Subcutaneous abdominal adipose tissue (tissue), 5 donors: ENCODE measurements around the gene FOSB.

Experiments used
- H3K27ac ChIP-seq: one replicate; pipeline ENCODE4 v1.7.0; 2013; ENCODE audit warnings: low read depth, mild to moderate bottlenecking, inconsistent platforms, low read length, moderate library complexity
- H3K27me3 ChIP-seq, 5 donors: one replicate each; pipeline ENCODE4 v1.7.0; 2013; ENCODE audit warnings: low read length in 5 of 5, inconsistent platforms in 1 of 5; ENCODE audit not compliant: control insufficient read depth in 5 of 5, insufficient read depth in 4 of 5
- H3K36me3 ChIP-seq, 5 donors: one replicate each; pipeline ENCODE4 v1.7.0; 2013; ENCODE audit warnings: low read length in 5 of 5; ENCODE audit not compliant: control insufficient read depth in 5 of 5, insufficient read depth in 5 of 5
- H3K4me1 ChIP-seq, 5 donors: one replicate each; pipeline ENCODE4 v1.7.0; 2013; ENCODE audit warnings: low read length in 5 of 5, mild to moderate bottlenecking in 3 of 5, moderate library complexity in 1 of 5; ENCODE audit not compliant: control insufficient read depth in 5 of 5, insufficient read depth in 5 of 5
- H3K4me3 ChIP-seq, 5 donors: one replicate each; pipeline ENCODE4 v1.7.0; 2013; ENCODE audit warnings: low read length in 5 of 5, low read depth in 1 of 5
- H3K9ac ChIP-seq, 5 donors: one replicate each; pipeline ENCODE4 v1.7.0; 2013; ENCODE audit warnings: low read length in 5 of 5, mild to moderate bottlenecking in 4 of 5, moderate library complexity in 3 of 5
- H3K9me3 ChIP-seq, 5 donors: one replicate each; pipeline ENCODE4 v1.7.0; 2013; ENCODE audit warnings: low read length in 5 of 5; ENCODE audit not compliant: control insufficient read depth in 5 of 5
- donor health status: healthy.
- donor health status: healthy.
- donor health status: healthy.
- donor health status: healthy.
- donor health status: healthy.

FOSB gene

DNA sequence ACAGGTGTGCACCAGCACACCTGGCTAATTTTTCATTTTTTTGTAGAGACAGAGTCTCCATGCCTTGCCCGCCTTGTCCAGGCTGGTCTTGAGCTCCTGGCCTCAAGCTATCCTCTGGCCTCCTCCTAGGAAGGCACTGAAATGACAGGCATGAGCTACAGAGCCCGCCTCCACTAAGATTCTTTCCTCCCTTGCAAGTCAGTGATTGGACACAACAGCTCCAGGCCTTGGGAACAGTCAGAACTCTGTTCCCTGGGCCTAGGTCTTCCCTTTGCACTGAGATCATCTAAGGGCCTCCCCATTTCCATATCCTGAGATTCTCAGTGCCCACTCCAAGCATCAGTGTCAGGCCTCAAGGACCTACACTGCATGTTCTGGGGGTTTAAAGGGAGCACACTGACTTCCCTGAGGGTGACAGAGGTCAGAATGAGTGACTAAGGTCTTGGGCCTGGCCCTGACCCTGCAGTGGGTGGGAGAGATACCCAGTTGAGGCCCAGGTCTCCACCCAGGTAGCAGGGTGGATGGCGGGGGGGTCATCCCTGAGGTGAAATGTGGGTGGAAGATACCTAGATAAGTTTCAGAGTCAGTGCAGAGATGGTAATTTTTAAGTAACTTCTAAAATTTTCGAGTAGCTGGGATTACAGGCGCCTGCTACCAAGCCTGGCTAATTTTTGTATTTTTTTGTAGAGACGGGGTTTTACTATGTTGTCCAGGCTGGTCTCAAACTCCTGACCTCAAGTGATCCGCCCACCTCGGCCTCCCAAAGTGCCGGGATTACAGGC, 26.7 kb upstream of the FOSB start:
- Histone ChIP-seq H3K9ac (no peak overlapping the region), H3K36me3 (no peaks in the 10 kb centered on the region), H3K4me1 (peaks cover 4 to 34% (median 33%) of the 10 kb centered on the region in 5 donors), H3K27me3 (no peaks in the 10 kb centered on the region), H3K27ac (peak overlapping the region; percentile 84), H3K4me3 (peak overlapping the region in 1 of 5 donors; percentile 67), H3K9me3 (no peaks in the 10 kb centered on the region)

DNA sequence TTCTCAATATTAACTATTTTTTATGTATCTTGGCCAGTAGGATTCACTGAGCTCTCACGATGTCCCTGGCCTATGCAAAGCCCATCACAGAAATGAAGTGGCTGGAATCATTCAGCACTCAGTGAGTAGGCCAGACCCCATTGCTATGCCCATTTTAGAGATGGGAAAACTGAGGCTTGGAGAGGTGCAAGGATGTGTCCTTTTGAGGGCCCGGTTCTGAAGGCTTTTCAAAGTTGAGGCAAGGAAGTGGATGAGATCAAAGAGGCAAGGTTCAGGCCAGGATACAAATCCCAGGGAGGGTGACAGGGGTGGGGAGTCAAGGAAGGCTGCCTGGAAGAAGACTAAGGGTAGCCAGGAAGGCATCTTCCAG, 25.4 kb upstream of the FOSB start:
- Histone ChIP-seq H3K9ac (no peak overlapping the region), H3K36me3 (no peaks in the 10 kb centered on the region), H3K27ac (peak overlapping the region; percentile 92), H3K4me1 (peaks cover 4 to 34% (median 33%) of the 10 kb centered on the region in 5 donors), H3K9me3 (no peaks in the 10 kb centered on the region), H3K4me3 (no peak overlapping the region), H3K27me3 (no peaks in the 10 kb centered on the region)

DNA sequence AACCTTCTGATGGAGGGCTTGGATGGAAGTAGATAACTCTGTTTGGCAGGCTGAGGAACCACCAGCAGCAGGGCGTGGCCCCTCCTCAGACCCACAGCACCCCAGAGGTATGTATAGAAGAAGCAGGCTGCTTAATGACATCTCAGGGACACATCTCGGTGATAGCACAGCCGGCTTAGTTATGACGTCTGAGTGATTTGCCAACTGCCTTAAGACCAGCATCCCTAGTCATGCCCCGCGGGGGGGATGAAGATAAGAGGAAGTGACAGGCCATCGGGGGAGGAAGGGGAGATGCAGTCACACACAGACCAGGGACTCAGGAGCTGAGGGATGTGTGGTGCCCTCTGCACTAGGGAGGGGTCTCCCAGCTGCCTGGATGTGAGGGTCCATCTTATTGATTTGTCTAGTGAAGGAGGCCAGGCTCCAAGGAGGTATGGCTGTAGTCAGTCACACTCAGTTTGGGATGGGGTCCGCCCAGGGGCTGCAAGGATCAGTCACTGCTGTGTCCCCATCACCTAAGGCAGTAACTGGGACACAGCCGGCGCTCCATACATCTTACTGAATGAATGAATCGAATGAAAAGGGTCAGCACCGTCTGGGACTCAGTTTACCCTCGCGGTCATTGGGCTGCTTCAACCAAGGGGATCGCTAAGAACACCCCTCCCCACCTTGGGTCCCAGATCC, 24.9 kb upstream of the FOSB start:
- H3K36me3 ChIP-seq, result no peaks in the 10 kb centered on the region
- H3K4me3 ChIP-seq, result peak overlapping the region; percentile 30 to 77 (median 55)
- peak overlapping the region in 2 of 5 donors; percentile 33 to 80 for H3K9ac ChIP-seq
- H3K27me3 ChIP-seq, result no peaks in the 10 kb centered on the region
- H3K27ac ChIP-seq, result peak overlapping the region; percentile 92
- no peaks in the 10 kb centered on the region for H3K9me3 ChIP-seq
- H3K4me1 ChIP-seq, result peaks cover 4 to 34% (median 33%) of the 10 kb centered on the region in 5 donors

DNA sequence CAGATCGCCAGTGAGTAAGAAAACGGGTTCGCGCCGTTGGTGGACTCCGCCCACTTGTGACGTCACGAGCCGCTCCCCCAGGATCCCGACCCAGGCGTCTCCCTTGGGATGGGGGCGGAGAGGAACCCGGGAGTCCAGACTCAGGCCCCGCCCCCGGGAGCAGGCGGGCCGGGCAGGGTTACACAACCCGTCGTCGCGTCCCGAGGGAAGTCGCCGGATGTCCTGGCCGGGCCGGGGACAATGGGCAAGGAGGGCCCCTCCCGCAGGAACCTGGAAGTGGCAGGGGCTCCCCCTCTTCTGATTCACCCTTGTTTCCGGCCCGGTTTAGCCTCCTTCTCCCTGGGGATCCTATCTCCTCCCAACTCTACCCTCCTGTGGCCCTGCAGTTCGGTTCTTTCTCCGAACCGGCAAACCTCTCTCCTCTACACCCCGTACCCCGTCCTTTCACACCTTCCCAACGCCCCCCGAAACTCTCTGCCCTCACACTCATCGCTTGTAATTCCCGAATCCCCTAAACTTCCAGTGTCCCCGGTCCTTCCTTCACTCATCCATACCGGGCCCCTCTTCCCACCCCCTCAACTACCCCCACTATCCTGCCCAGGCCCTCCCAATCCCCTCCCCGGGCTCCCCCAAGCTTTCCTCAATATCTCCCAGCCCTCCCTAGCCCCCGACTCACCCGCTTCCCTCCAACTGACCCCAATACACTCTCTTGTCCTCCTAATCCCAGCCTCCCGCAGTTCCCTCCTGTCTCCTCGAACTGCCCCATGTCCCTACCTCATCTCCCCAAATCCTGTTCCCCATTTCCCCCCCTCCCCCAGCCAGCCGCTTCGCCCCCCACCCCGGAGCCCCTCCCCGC, 24.1 kb upstream of the FOSB start:
- Histone ChIP-seq H3K9ac (peak overlapping the region; percentile 63 to 85 (median 68)), H3K9me3 (no peaks in the 10 kb centered on the region), H3K27me3 (no peaks in the 10 kb centered on the region), H3K4me3 (peak overlapping the region; percentile 55 to 79 (median 66)), H3K4me1 (peaks cover 4 to 34% (median 33%) of the 10 kb centered on the region in 5 donors), H3K36me3 (no peaks in the 10 kb centered on the region), H3K27ac (peak overlapping the region; percentile 92)

DNA sequence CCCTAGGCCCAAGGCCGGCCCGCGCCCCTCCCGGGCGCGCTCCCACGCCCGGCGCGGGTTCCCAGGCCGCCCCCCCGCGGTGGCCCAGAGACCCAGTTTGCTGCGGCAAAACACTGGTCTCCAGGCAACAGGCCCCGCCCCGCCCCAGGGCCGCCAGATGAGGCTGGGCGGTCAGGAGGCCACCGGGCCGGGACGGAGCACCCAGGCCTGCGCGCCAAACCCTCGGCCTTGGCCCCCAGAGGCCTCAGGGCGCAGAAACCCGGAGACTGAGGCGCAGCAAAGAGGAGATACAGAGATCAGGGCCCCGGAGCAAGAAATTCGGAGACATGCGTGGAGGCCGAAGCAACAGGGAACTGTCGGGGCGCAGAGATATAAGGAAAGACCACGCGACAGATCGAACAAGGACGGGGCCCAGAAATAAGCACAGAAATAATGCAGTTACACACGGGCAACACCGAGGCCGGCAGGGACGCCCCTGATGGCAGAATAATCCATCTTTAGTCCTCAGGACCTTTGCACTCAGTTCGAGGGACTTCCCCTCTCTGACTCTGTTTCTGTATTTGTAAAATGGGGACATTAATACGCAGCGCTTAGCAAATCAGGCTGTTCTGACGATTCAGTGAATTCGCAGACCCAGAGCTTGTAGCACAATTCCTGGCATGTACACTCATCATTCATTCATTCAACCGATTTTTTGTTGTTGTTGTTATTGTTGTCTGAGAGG, 23.3 kb upstream of the FOSB start:
- H3K9me3 ChIP-seq, result no peaks in the 10 kb centered on the region
- peaks cover 4 to 37% (median 33%) of the 10 kb centered on the region in 5 donors for H3K4me1 ChIP-seq
- H3K9ac ChIP-seq, result peak overlapping the region in 4 of 5 donors; percentile 45 to 69 (median 62)
- peak overlapping the region; percentile 41 to 70 (median 59) for H3K4me3 ChIP-seq
- no peaks in the 10 kb centered on the region for H3K27me3 ChIP-seq
- no peaks in the 10 kb centered on the region for H3K36me3 ChIP-seq
- H3K27ac ChIP-seq, result peak overlapping the region; percentile 92

DNA sequence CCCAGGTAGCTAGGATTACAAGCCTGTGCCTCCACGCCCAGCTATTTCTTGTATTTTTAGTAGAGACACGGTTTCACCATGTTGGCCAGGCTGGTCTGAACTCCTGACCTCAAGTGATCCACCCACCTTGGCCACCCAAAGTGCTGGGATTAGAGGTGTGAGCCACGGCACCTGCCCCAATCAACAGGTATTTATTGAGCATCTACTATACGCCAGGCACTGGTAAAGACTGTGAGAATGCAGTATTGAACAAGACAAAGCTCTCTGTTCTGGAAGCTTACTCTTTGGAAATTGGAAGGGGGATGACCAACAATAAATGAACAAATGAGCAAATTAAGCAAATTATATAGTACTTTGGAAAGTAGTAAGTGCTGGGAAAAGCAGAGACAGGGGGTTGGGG, 22.7 kb upstream of the FOSB start:
- Histone ChIP-seq H3K9me3 (no peaks in the 10 kb centered on the region), H3K9ac (no peak overlapping the region), H3K36me3 (no peaks in the 10 kb centered on the region), H3K4me1 (peaks cover 4 to 39% (median 35%) of the 10 kb centered on the region in 5 donors), H3K4me3 (peak overlapping the region in 1 of 5 donors; percentile 70), H3K27me3 (no peaks in the 10 kb centered on the region), H3K27ac (peak overlapping the region; percentile 92)

DNA sequence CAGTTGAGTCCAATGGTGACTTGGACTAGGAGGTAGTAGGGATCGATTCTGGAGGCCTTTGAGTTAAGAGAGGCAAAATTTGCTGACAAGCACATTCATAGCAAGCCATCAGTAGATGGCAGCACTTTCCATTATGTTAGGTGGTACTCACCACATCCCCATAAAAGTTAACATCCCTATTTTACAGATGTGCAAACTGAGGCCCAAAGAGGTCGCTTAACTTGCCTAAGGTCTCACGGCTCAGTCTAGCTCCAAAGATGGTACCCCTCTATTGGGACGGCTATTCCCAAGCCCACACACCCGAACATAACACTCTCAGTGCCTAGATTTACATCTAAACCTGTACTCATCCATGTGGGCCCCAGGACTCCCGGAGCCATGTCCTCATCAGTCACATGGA, 21.5 kb upstream of the FOSB start:
- H3K9ac ChIP-seq, result no peak overlapping the region
- H3K4me3 ChIP-seq, result no peak overlapping the region
- no peaks in the 10 kb centered on the region for H3K36me3 ChIP-seq
- no peak overlapping the region for H3K27ac ChIP-seq
- no peaks in the 10 kb centered on the region for H3K9me3 ChIP-seq
- no peaks in the 10 kb centered on the region for H3K27me3 ChIP-seq
- H3K4me1 ChIP-seq, result peaks cover 4 to 39% (median 36%) of the 10 kb centered on the region in 5 donors

DNA sequence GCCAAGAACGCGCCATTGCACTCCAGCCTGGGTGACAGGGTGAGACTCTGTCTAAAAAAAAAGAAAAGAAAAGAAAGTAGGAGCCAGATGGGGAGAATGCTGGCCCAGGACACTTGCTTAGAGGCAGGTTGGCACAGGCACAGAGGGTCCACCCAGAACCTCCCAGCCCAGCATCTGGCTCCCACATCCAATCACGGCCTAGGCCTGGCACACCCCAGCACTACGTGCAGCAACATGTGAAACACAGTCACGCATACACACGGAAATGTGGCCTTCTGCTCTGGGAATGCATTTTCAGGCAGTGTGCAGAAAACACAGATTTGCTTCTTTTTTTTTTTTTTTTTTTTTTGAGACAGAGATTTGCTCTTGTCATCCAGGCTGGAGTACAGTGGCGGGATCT, 20.9 kb upstream of the FOSB start:
- Histone ChIP-seq H3K4me3 (no peak overlapping the region), H3K27ac (no peak overlapping the region), H3K27me3 (no peaks in the 10 kb centered on the region), H3K9me3 (no peaks in the 10 kb centered on the region), H3K9ac (no peak overlapping the region), H3K36me3 (no peaks in the 10 kb centered on the region), H3K4me1 (peaks cover 4 to 46% (median 43%) of the 10 kb centered on the region in 5 donors)

DNA sequence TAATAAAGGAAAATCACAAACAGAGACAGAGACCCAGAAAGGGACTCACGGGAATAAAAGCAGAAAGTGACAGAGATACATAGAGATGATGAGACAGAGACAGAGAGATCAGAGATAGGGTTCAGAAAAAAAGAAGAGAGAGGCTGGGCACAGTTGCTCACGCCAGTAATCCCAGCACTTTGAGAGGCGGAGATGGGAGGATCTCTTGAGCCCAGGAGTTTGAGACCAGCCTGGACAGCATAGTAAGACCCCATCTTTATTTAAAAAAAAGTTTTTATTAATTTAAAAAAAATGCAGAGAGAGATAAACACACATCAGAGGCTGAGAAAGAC, 19.4 kb upstream of the FOSB start:
- no peak overlapping the region for H3K4me3 ChIP-seq
- H3K9ac ChIP-seq, result no peak overlapping the region
- no peaks in the 10 kb centered on the region for H3K9me3 ChIP-seq
- H3K4me1 ChIP-seq, result peaks cover 4 to 35% (median 31%) of the 10 kb centered on the region in 5 donors
- H3K36me3 ChIP-seq, result no peaks in the 10 kb centered on the region
- no peak overlapping the region for H3K27ac ChIP-seq
- H3K27me3 ChIP-seq, result no peaks in the 10 kb centered on the region
